SK-N-SH treated with all-trans-retinoic acid at 6 μM for 48 hours (cell line): ENCODE results near the gene CDH20.
A peak's percentile ranks its signal among the peaks of the same experiment; 100 is the strongest.

Experiments
- ATAC-seq: fragments of 200-7000 bp; cut with Tn5 transposase; 3 replicates; pipeline ENCODE4 v1.9.1; 2020; ENCODE audit warnings: mild to moderate bottlenecking, moderate library complexity
- BACH2 ChIP-seq: fragments of 250-450 bp; sonication (Bioruptor Pico); IDR thresholded peaks from 2 replicates; pipeline ENCODE4 v1.9.0; 2021; ENCODE audit warnings: mild to moderate bottlenecking, borderline replicate concordance
- CSDC2 ChIP-seq: fragments of 250-450 bp; sonication (Bioruptor Pico); IDR thresholded peaks from 2 replicates; pipeline ENCODE4 v1.5.0; 2020; ENCODE audit warnings: mild to moderate bottlenecking, moderate library complexity
- CSRNP3 ChIP-seq: fragments of 250-450 bp; sonication (Bioruptor Pico); IDR thresholded peaks from 2 replicates; pipeline ENCODE4 v1.5.1; 2021; ENCODE audit warnings: mild to moderate bottlenecking, moderate library complexity
- ESRRG ChIP-seq: fragments of 250-450 bp; sonication (Bioruptor Pico); IDR thresholded peaks from 2 replicates; pipeline ENCODE4 v1.6.1; 2021; ENCODE audit warnings: mild to moderate bottlenecking
- GLIS3 ChIP-seq: fragments of 250-450 bp; sonication (Bioruptor Pico); IDR thresholded peaks from 2 replicates; pipeline ENCODE4 v1.5.0; 2020; ENCODE audit warnings: mild to moderate bottlenecking, moderate library complexity
- OSR1 ChIP-seq: fragments of 250-450 bp; sonication (Bioruptor Pico); IDR thresholded peaks from 2 replicates; pipeline ENCODE4 v1.8.0; 2022; ENCODE audit warnings: moderate library complexity, mild to moderate bottlenecking, inconsistent platforms
- POU6F1 ChIP-seq: fragments of 250-450 bp; sonication (Bioruptor Pico); IDR thresholded peaks from 2 replicates; pipeline ENCODE4 v1.8.0; 2021; ENCODE audit warnings: low read depth, mild to moderate bottlenecking, moderate library complexity, borderline replicate concordance
- PPARA ChIP-seq: fragments of 250-450 bp; sonication (Bioruptor Pico); IDR thresholded peaks from 2 replicates; pipeline ENCODE4 v1.5.0; 2020; ENCODE audit warnings: mild to moderate bottlenecking, borderline replicate concordance
- RARB ChIP-seq: fragments of 250-450 bp; sonication (Bioruptor Pico); IDR thresholded peaks from 2 replicates; pipeline ENCODE4 v1.8.0; 2021; ENCODE audit warnings: mild to moderate bottlenecking, moderate library complexity
- SNAI2 ChIP-seq: fragments of 250-450 bp; sonication (Bioruptor Pico); IDR thresholded peaks from 2 replicates; pipeline ENCODE4 v1.5.0; 2020; ENCODE audit warnings: mild to moderate bottlenecking, moderate library complexity
- TCF4 ChIP-seq: fragments of 250-450 bp; sonication (Bioruptor Pico); IDR thresholded peaks from 2 replicates; pipeline ENCODE4 v1.8.0; 2021; ENCODE audit warnings: mild to moderate bottlenecking, moderate library complexity, borderline replicate concordance
- TOX ChIP-seq: fragments of 250-450 bp; sonication (Bioruptor Pico); IDR thresholded peaks from 2 replicates; pipeline ENCODE4 v1.8.0; 2021; ENCODE audit warnings: mild to moderate bottlenecking, moderate library complexity, borderline replicate concordance
- TSHZ2 ChIP-seq: fragments of 250-450 bp; sonication (Bioruptor Pico); IDR thresholded peaks from 2 replicates; pipeline ENCODE4 v1.5.0; 2020; ENCODE audit warnings: mild to moderate bottlenecking, moderate library complexity
- ZC3H10 ChIP-seq: fragments of 250-450 bp; sonication (Bioruptor Pico); IDR thresholded peaks from 2 replicates; pipeline ENCODE4 v1.5.1; 2021; ENCODE audit warnings: mild to moderate bottlenecking, moderate library complexity
- ZFP3 ChIP-seq: fragments of 250-450 bp; sonication (Bioruptor Pico); IDR thresholded peaks from 2 replicates; pipeline ENCODE4 v1.5.0; 2020; ENCODE audit warnings: mild to moderate bottlenecking, moderate library complexity
- ZFP30 ChIP-seq: fragments of 450-650 bp; formaldehyde crosslinking; IDR thresholded peaks from 2 replicates; pipeline ENCODE4 v1.5.0; 2022; ENCODE audit warnings: mild to moderate bottlenecking, moderate library complexity
- ZNF8 ChIP-seq: fragments of 450-650 bp; formaldehyde crosslinking; IDR thresholded peaks from 2 replicates; pipeline ENCODE4 v1.5.0; 2020; ENCODE audit warnings: mild to moderate bottlenecking, moderate library complexity
- TF ChIP-seq, protein P1 (sequence below): fragments of 250-450 bp; sonication (Bioruptor Pico); IDR thresholded peaks from 2 replicates; pipeline ENCODE4 v1.5.1; 2020; ENCODE audit warnings: low read depth, mild to moderate bottlenecking, moderate library complexity
- TF ChIP-seq, protein P2 (sequence below): fragments of 250-450 bp; sonication (Bioruptor Pico); IDR thresholded peaks from 2 replicates; pipeline ENCODE4 v1.8.0; 2020; ENCODE audit warnings: mild to moderate bottlenecking, moderate library complexity, borderline replicate concordance

Gene CDH20

GRCh38 chr18:61471541-61471940 is 138.3 kb downstream of the CDH20 start (continued):
- no peak for TF ChIP-seq TCF4 (CRISPR knock-in tag)
- TF ChIP-seq, all 23 proteins: peak for 0

DNA sequence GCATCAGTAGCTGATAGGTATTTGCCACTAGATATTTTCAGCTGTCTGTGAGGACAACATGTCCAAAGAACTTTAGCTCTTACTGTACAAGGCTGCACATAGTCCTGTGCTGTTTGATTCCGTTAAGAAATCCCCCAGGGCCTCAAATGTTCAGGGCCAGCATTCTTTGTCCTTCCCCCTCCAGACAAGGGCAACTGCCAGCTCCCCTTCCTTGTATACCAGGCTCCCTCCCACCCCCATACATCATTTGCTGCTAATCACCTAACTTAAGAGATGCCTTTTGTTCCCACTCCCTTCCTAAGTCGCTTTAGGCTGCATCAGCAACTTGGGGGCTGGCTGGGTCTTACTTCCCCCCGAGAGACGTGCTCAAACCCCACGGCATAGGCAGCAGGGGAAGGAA is 138.7 kb downstream of the CDH20 start:
- TF ChIP-seq SNAI2 (CRISPR knock-in tag) (no peak), GLIS3 (CRISPR knock-in tag) (no peak), ZFP30 (CRISPR knock-in tag) (no peak), ESRRG (CRISPR knock-in tag) (no peak)
- TF ChIP-seq, protein P1, sequence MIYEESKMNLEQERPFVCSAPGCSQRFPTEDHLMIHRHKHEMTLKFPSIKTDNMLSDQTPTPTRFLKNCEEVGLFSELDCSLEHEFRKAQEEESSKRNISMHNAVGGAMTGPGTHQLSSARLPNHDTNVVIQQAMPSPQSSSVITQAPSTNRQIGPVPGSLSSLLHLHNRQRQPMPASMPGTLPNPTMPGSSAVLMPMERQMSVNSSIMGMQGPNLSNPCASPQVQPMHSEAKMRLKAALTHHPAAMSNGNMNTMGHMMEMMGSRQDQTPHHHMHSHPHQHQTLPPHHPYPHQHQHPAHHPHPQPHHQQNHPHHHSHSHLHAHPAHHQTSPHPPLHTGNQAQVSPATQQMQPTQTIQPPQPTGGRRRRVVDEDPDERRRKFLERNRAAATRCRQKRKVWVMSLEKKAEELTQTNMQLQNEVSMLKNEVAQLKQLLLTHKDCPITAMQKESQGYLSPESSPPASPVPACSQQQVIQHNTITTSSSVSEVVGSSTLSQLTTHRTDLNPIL = no peak
- peak; percentile 28; the same call in 1 of the 3 replicates for ATAC-seq

DNA sequence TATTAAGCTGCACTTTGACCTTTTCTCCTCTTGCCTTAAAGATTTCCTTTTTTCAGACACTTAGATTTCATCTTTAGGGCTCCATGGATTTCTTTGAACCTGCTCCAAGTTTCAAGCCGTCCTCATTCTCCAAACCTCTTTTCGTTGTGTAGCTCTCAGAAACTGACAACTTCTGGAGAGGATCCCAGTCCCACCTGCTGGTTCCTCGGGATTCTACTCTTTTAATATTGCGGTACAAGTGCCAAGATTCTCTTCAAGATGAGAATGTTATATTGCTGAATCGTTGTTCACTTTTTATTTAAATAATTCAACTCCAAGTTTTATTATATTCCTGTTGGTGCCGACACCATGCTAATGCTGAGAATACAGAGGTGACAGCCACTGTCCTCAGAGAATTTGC is 141.1 kb downstream of the CDH20 start:
- no peak for ATAC-seq
- TF ChIP-seq TOX (CRISPR knock-in tag) (no peak), PPARA (no peak), BACH2 (CRISPR knock-in tag) (no peak), OSR1 (CRISPR knock-in tag) (no peak), ESRRG (CRISPR knock-in tag) (no peak), SNAI2 (CRISPR knock-in tag) (no peak)
- TF ChIP-seq, protein P1 = no peak
- TF ChIP-seq, protein P2, sequence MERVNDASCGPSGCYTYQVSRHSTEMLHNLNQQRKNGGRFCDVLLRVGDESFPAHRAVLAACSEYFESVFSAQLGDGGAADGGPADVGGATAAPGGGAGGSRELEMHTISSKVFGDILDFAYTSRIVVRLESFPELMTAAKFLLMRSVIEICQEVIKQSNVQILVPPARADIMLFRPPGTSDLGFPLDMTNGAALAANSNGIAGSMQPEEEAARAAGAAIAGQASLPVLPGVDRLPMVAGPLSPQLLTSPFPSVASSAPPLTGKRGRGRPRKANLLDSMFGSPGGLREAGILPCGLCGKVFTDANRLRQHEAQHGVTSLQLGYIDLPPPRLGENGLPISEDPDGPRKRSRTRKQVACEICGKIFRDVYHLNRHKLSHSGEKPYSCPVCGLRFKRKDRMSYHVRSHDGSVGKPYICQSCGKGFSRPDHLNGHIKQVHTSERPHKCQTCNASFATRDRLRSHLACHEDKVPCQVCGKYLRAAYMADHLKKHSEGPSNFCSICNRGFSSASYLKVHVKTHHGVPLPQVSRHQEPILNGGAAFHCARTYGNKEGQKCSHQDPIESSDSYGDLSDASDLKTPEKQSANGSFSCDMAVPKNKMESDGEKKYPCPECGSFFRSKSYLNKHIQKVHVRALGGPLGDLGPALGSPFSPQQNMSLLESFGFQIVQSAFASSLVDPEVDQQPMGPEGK (CRISPR knock-in tag) = no peak

DNA sequence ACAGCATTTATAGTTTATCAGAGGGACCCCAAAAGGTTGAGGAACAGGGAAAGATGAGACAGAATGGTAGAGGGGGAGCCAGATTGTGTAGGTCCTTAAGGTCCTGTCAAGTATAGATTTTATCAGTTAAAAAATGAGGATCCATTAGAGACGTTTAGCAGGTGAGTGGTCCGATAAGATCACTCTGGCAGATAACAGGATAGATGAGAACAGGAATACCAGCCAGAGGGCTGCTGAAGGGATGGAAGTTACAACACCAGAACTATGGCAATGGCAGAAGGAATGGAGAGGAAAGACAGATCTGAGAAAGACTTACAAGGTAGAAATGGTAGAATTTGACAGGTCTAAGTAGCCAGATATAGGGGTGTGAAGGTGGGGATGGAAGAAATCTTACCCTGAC is 141.7 kb downstream of the CDH20 start:
- ATAC-seq = no peak
- TF ChIP-seq, protein P1 = no peak
- TF ChIP-seq CSDC2 (CRISPR knock-in tag) (no peak), TSHZ2 (CRISPR knock-in tag) (no peak), BACH2 (CRISPR knock-in tag) (no peak), TCF4 (CRISPR knock-in tag) (no peak), ESRRG (CRISPR knock-in tag) (no peak), POU6F1 (CRISPR knock-in tag) (no peak), TOX (CRISPR knock-in tag) (no peak), ZC3H10 (CRISPR knock-in tag) (no peak), ZNF8 (CRISPR knock-in tag) (no peak), SNAI2 (CRISPR knock-in tag) (no peak), RARB (no peak), CSRNP3 (CRISPR knock-in tag) (no peak), OSR1 (CRISPR knock-in tag) (no peak), ZFP3 (CRISPR knock-in tag) (no peak), ZFP30 (CRISPR knock-in tag) (no peak)
